Keratinocyte (primary cell): Measurements from ENCODE around the gene TATDN2. TPM values are rescaled to one million over a fixed set of nuclear protein-coding genes. Genes with fewer than 3 reads are reported as not detected.

Experiments
- DNase-seq: peaks from one replicate; pipeline ENCODE4 v3.0.0-alpha.2; 2011; ENCODE audit warnings: low read depth, missing footprints, low spot score
- FAIRE-seq: peaks from 2 replicates; lab custom pipeline; 2011; peaks lifted over from hg19 to GRCh38; lab: Jason Lieb, UNC
- H2AFZ ChIP-seq: 2 replicates; pipeline ENCODE4 v1.6.0; 2012; ENCODE audit warnings: low read length, control low read depth, inconsistent platforms; ENCODE audit not compliant: control insufficient read depth
- H3K27ac ChIP-seq: 2 replicates; pipeline ENCODE4 v1.5.1; 2011; ENCODE audit warnings: low read length; ENCODE audit not compliant: control insufficient read depth, insufficient read depth
- H3K27me3 ChIP-seq: 3 replicates; pipeline ENCODE4 v1.6.0; 2011; ENCODE audit warnings: low read length; ENCODE audit not compliant: control insufficient read depth, insufficient read depth; ENCODE audit errors: extremely low read depth
- H3K36me3 ChIP-seq, 2 experiments: 2 replicates in 1 of 2; 3 replicates in 1 of 2; pipeline ENCODE4 v1.5.1; 2011; ENCODE audit warnings: low read length in 2 of 2, mild to moderate bottlenecking in 1 of 2; ENCODE audit not compliant: control insufficient read depth in 2 of 2, insufficient read depth in 2 of 2; ENCODE audit errors: extremely low read depth in 1 of 2
- H3K4me1 ChIP-seq: 3 replicates; pipeline ENCODE4 v1.5.1; 2011; ENCODE audit warnings: low read length; ENCODE audit not compliant: control insufficient read depth, insufficient read depth; ENCODE audit errors: extremely low read depth
- H3K4me2 ChIP-seq: 3 replicates; pipeline ENCODE4 v1.6.0; 2011; ENCODE audit warnings: low read depth, low read length; ENCODE audit not compliant: control insufficient read depth, insufficient read depth; ENCODE audit errors: extremely low read depth
- H3K4me3 ChIP-seq, 3 experiments: fragments of 200-600 bp in 1 of 3; sonication (generic) in 1 of 3; 2 replicates in 2 of 3; 3 replicates in 1 of 3; pipeline ENCODE4 v1.5.1; 2011 to 2016; ENCODE audit warnings: low read length in 3 of 3, mild to moderate bottlenecking in 3 of 3, control low read depth in 2 of 3, inconsistent platforms in 1 of 3, low read depth in 1 of 3, mixed read lengths in 1 of 3, mixed run types in 1 of 3, moderate library complexity in 1 of 3; ENCODE audit not compliant: control insufficient read depth in 2 of 3, insufficient read depth in 2 of 3; ENCODE audit errors: extremely low read depth in 1 of 3
- H3K79me2 ChIP-seq: 2 replicates; pipeline ENCODE4 v1.6.0; 2012; ENCODE audit warnings: low read length; ENCODE audit not compliant: control insufficient read depth, insufficient read depth
- H3K9ac ChIP-seq: 3 replicates; pipeline ENCODE4 v1.6.0; 2011; ENCODE audit warnings: low read length; ENCODE audit not compliant: control insufficient read depth, insufficient read depth; ENCODE audit errors: extremely low read depth
- H3K9me1 ChIP-seq: 3 replicates; pipeline ENCODE4 v1.6.0; 2011; ENCODE audit warnings: low read length; ENCODE audit not compliant: control insufficient read depth, insufficient read depth; ENCODE audit errors: extremely low read depth
- H3K9me3 ChIP-seq: 2 replicates; pipeline ENCODE4 v1.5.1; 2012; ENCODE audit warnings: low read depth, low read length; ENCODE audit not compliant: control insufficient read depth
- H4K20me1 ChIP-seq: 3 replicates; pipeline ENCODE4 v1.6.0; 2011; ENCODE audit warnings: low read length; ENCODE audit not compliant: control insufficient read depth, insufficient read depth; ENCODE audit errors: extremely low read depth
- EZH2 ChIP-seq: IDR thresholded peaks from one replicate; pipeline ENCODE4 v1.6.1; 2012; ENCODE audit warnings: inconsistent platforms, mild to moderate bottlenecking, low read length, moderate library complexity
- dilution Hi-C: fragments of 300-500 bp; cut with MboI; formaldehyde crosslinking; loops from one replicate; pipeline ENCODE4 v1.7.0; 2020; ENCODE audit warnings: low sequenced_read_pairs; ENCODE audit not compliant: extremely low pct_ligation_motif_present
- polyA plus RNA-seq, 5 experiments: library from polyadenylated mRNA; depleted of rRNA in 3 of 5; stranded (reverse) in 3 of 5; stranded (forward) in 1 of 5; unstranded in 1 of 5; fragments of >200 nt; gene quantifications; 1 replicate in 1 of 5; 2 replicates in 3 of 5; 3 replicates in 1 of 5; pipeline versions ENCODE4 v1.2.1 to v1.2.3, GENCODE V29; 2011 to 2012; ENCODE audit warnings: missing spikeins in 2 of 5, low read depth in 1 of 5, low replicate concordance in 1 of 5
- TF ChIP-seq, protein P1 (sequence below), 3 experiments: IDR thresholded peaks in 1 of 3; conservative IDR thresholded peaks in 1 of 3; optimal IDR thresholded peaks in 1 of 3; 2 replicates in 2 of 3; 3 replicates in 1 of 3; pipeline versions ENCODE3 to v1.5.1; 2011; ENCODE audit warnings: low read length in 3 of 3, mild to moderate bottlenecking in 3 of 3, moderate library complexity in 2 of 3, control low read depth in 1 of 3, inconsistent platforms in 1 of 3; ENCODE audit not compliant: insufficient read depth in 2 of 3; ENCODE audit errors: extremely low read depth in 1 of 3

TATDN2 gene
- polyA plus RNA-seq, 1 donor (not counting 4 experiments of a cell fraction or from before 2014, with no cell fraction given) = 13.8 TPM

DNA sequence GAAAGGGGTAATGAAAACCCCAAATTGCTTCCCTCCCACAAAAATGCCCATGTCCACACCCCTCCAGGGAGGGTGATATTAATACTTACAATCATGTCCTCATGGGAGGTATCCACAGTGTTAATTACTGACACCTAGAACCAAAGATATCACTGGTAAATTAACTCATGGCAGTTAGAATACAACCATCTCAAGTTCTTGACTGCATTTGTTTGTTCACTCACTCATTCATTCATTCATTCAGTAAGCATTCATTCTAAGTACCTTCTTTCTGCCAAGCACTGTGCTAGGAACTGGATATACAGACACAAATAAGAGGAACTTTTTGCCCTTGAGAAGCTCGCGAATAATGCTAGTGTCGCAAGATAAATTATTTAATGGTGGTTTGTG lies 69.7 kb downstream of the TATDN2 start:
- H2AFZ ChIP-seq = no peak overlapping the region
- H3K4me2 ChIP-seq = no peak overlapping the region
- peaks cover 6% of the 10 kb centered on the region for H3K4me1 ChIP-seq
- H3K4me3 ChIP-seq = no peak overlapping the region
- no peak overlapping the region for H3K9ac ChIP-seq
- TF ChIP-seq, protein P1, sequence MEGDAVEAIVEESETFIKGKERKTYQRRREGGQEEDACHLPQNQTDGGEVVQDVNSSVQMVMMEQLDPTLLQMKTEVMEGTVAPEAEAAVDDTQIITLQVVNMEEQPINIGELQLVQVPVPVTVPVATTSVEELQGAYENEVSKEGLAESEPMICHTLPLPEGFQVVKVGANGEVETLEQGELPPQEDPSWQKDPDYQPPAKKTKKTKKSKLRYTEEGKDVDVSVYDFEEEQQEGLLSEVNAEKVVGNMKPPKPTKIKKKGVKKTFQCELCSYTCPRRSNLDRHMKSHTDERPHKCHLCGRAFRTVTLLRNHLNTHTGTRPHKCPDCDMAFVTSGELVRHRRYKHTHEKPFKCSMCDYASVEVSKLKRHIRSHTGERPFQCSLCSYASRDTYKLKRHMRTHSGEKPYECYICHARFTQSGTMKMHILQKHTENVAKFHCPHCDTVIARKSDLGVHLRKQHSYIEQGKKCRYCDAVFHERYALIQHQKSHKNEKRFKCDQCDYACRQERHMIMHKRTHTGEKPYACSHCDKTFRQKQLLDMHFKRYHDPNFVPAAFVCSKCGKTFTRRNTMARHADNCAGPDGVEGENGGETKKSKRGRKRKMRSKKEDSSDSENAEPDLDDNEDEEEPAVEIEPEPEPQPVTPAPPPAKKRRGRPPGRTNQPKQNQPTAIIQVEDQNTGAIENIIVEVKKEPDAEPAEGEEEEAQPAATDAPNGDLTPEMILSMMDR (optimal IDR thresholded peaks at IDR 0.05 in 1 of 3, IDR thresholded peaks at IDR 0.05 in 1 of 3, conservative IDR thresholded peaks at IDR 0.05 in 1 of 3; ENCODE audit: extremely low read depth in 1 of 3, insufficient read depth in 2 of 3, low read length in 3 of 3) = no peak
- TF ChIP-seq EZH2 = no peak
- peaks cover 34% of the 10 kb centered on the region for H3K79me2 ChIP-seq
- H3K27me3 ChIP-seq = no peaks in the 10 kb centered on the region
- peaks cover 7% of the 10 kb centered on the region for H4K20me1 ChIP-seq
- H3K27ac ChIP-seq = no peak overlapping the region
- DNase-seq (no peak), FAIRE-seq (no peak)
- no peaks in the 10 kb centered on the region for H3K9me1 ChIP-seq
- peaks cover 45% of the 10 kb centered on the region in 2 experiments for H3K36me3 ChIP-seq
- dilution Hi-C loops = no loop called here
- no peaks in the 10 kb centered on the region for H3K9me3 ChIP-seq

DNA sequence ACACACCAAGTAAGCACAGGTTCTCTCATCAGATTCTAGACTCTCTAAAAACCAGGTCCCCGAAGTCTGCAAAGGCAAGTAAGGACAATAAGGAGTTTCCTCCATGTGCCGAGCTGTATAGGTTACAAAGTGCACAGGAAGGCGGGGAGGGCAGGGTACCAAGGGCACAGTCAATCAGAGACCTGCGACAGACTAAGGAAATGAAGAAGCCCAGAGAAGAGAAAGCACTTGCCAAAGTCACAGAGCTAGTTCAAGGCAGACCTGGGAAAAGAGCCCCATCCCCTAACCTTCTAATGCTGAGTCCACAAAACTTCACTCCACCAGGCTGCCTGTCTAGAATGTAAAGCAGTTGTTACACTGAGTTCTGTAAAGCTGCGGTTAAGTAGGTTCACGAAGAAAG lies 71.0 kb downstream of the TATDN2 start:
- no peak for DNase-seq
- peak overlapping the region; percentile 97 for H3K4me2 ChIP-seq
- H3K27ac ChIP-seq = no peak overlapping the region
- H3K9me1 ChIP-seq = no peaks in the 10 kb centered on the region
- dilution Hi-C loops = no loop called here
- peaks cover 7% of the 10 kb centered on the region for H4K20me1 ChIP-seq
- H3K4me3 ChIP-seq = peak overlapping the region in 2 of 3 experiments; percentile 58 to 99
- no peaks in the 10 kb centered on the region for H3K27me3 ChIP-seq
- no peaks in the 10 kb centered on the region for H3K9me3 ChIP-seq
- peaks cover 6% of the 10 kb centered on the region for H3K4me1 ChIP-seq
- H3K9ac ChIP-seq = peak overlapping the region; percentile 24
- peaks cover 34 to 40% of the 10 kb centered on the region in 2 experiments for H3K36me3 ChIP-seq
- TF ChIP-seq, protein P1 (optimal IDR thresholded peaks at IDR 0.05 in 1 of 3, IDR thresholded peaks at IDR 0.05 in 1 of 3, conservative IDR thresholded peaks at IDR 0.05 in 1 of 3; ENCODE audit: extremely low read depth in 1 of 3, insufficient read depth in 2 of 3, low read length in 3 of 3) = no peak
- no peak for TF ChIP-seq EZH2
- no peak overlapping the region for H2AFZ ChIP-seq
- H3K79me2 ChIP-seq = peaks cover 34% of the 10 kb centered on the region
- no peak for FAIRE-seq
